SH-SY5Y (cell line): ENCODE results near the gene OR3A2.

Experiments
- GATA2 ChIP-seq: IDR thresholded peaks from 2 replicates; pipeline ENCODE4 v1.6.1; 2011; ENCODE audit warnings: mild to moderate bottlenecking, low read depth, low read length
- GATA3 ChIP-seq: IDR thresholded peaks from 2 replicates; pipeline ENCODE4 v1.6.1; 2011; ENCODE audit warnings: low read depth, mild to moderate bottlenecking, low read length, moderate library complexity

Gene OR3A2

GRCh38 chr17:3385869-3386816, at the start of gene OR3A2:
OR3A2 (minus strand) TSS chr17:3386308.
- TF ChIP-seq GATA3 = no peak
- no peak for TF ChIP-seq GATA2

- no peak for TF ChIP-seq GATA3
- no peak for TF ChIP-seq GATA2
These were observed 47.6 kb upstream of the OR3A2 start, which contains the start of gene OR1E2 for GRCh38 chr17:3433741-3434140. OR1E2 (minus strand) TSS chr17:3433841; CDS start chr17:3433841, 0 bp downstream.

- no peak for TF ChIP-seq GATA2
- TF ChIP-seq GATA3 = no peak
These were observed 32.1 kb upstream of the OR3A2 start for GRCh38 chr17:3418222-3418621.

DNA sequence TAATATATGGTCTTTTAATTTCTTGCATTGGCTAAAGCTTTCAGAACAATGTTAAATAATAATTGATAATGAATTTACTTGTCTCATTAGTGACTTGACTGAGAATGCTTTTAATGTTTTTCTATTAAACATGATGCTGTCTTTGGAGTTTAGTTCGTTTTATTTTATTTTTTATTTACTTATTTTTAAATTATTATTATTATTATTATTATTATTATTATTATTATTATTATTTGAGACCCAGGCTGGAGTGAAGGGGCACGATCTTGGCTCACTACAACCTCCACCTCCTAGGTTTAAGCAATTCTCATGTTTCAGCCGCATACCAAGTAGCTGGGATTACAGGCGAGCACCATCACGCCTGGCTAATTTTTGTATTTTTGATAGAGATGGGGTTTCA, 29.5 kb upstream of the OR3A2 start:
- TF ChIP-seq GATA2 = no peak
- no peak for TF ChIP-seq GATA3

GRCh38 chr17:3411070-3411469, 25.0 kb upstream of the OR3A2 start, which contains the start of gene OR3A3:
OR3A3 (plus strand) TSS chr17:3411370.
- no peak for TF ChIP-seq GATA3
- TF ChIP-seq GATA2 = no peak

DNA sequence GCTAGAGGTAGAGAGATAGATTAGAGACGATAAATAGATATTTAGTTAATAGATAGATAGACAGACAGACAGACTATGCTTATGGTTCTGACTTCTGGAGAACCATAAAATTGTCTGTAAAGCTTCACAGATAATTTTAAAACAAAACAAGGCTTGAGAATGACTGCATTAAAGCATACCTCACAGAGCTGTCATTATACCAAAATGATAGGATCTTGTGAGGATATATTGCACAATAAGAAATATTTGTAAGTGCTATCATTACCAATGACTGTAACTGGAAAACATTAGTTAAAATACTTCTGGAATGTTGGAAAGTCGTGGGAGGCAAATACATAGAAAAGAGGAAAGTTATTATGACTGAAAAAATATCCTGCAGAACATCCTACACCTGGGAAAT, 15.7 kb upstream of the OR3A2 start:
- TF ChIP-seq GATA2 (no peak), GATA3 (no peak)

DNA sequence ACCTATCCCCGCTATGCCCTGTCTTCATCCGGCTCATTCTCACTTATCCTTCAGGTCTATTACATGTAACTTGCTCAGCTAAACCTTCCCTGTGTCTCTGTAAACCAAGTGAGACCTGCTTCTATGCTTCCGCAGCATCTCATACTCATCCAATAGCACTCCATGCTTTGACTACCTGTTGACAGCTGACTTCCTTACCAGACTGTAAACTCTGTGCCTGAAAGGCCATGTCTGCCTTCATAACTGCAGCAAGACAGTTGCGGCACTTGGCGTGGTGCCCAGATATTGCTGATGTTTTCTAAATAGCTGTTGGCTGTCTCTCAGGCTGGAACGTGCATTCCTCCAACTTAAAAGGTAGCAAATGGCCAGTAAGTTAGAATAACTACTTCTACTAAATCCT, 13.9 kb upstream of the OR3A2 start:
- TF ChIP-seq GATA3 (no peak), GATA2 (no peak)

DNA sequence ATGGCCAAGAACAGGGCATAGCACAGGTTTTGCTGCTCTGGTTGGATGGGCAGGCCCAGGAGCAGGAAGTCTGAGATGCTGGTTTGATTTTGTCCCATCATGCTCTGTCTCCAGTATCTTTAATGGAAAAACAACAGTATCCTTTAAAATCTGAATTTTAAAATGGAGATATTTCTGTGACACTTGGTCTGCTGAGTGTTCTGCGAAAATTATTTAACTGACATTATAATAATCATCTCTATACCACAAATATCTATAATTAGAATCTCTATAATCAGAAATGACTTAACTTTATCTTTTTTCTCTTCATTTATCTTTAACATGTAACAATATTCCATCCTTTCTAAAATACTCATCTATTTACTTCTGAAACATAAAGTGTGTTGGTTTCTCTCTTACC, 12.2 kb upstream of the OR3A2 start, which contains the start of gene OR1E1:
Gene OR1E1, minus strand, starts transcription at position 101 of the 400 bp plus-strand sequence. Its CDS starts 0 bp downstream, at position 101.
- no peak for TF ChIP-seq GATA2
- no peak for TF ChIP-seq GATA3

- TF ChIP-seq GATA2 (no peak), GATA3 (no peak)
These were observed 3.7 kb upstream of the OR3A2 start for GRCh38 chr17:3389791-3390190.

DNA sequence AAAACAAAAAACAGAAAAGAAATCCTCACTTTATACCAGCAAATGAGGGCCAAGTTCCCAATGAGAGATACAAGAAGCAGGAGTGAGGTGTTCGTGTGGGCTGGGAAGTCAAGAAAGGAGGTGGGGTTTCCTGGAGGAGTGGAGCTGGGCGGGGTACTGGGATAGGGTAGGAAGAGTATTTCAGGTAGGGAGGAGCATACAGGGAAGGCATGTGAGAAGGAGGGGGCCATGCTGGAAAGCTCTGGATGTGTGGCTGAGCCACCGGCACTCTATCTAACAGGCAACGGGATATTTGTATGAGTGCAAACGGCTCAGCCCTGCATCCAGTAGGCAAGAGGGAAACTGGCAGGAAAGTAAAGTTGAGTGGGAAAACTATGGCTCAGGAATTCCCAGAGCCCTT, 4.2 kb downstream of the OR3A2 start:
- TF ChIP-seq GATA3 (no peak), GATA2 (no peak)

DNA sequence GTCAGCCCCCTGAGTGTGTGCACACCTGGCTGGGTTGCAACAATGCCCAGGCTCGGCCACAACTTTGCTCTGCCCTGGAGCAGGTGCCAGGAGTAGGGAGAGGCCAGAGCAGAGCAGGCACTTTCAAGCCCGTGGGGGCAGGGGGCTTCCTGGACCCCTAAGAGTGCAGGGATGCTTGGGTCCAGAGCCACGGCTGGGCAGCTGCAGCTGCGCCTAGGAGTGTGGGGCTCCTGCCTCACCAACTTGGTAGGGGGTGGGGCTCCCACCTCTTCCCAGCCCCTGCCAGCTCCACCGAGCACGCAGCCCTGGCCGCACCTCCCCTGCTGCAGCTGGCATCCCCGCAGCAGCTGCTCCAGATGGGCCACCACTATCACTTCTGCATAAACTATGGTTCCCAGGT, 7.8 kb downstream of the OR3A2 start:
- TF ChIP-seq GATA3 (no peak), GATA2 (no peak)

DNA sequence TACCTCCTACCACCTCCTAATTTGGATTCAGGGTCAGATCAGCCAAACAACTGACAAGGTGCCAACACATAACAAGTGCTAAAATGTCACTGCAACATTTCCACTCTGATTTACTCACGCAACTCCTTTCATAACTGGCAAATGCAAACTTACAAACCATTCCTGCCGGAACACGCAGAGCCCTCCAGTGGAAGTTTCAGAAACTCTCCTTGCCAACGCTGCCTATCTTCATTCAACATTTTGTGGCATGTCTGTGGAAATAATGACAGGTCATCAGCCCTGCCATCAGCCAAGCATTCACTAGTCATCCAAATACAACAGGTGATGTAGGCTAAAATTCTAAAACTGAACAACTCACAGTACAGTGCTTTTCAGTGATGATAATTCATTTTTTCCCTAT, 50.2 kb downstream of the OR3A2 start:
- TF ChIP-seq GATA3 (no peak), GATA2 (no peak)

GRCh38 chr17:3318336-3318735, 67.8 kb downstream of the OR3A2 start:
- TF ChIP-seq GATA2 (no peak), GATA3 (no peak)

- TF ChIP-seq GATA2 = no peak
- no peak for TF ChIP-seq GATA3
These were observed 69.3 kb downstream of the OR3A2 start for GRCh38 chr17:3316836-3317235.

- TF ChIP-seq GATA3 (no peak), GATA2 (no peak)
These were observed 77.5 kb downstream of the OR3A2 start for GRCh38 chr17:3308603-3309002.

DNA sequence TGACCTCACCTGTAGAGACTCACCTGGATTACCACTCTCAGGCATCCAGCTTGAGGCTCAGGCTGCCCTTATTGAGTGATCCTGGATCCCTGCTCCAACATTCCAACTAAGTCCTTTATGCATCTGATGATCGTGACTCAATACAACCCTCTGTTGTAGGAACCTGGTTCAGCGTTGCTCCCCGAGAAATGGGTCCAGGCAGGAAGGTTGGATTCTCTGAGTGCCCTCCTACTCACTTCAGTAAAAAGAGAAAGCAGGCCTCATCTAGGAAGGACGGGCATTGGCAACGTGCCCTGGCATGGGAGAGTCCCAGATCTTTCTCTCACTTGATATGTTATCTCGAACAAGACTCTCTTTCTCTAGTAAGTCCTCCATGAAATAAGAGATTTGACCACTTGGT, 87.8 kb downstream of the OR3A2 start, which contains the start of gene OR3A1:
Gene OR3A1, minus strand, starts transcription at position 101 of the 400 bp plus-strand sequence. CDS start 5,778 bp downstream, outside the sequence.
- TF ChIP-seq GATA2 = no peak
- no peak for TF ChIP-seq GATA3
